ENCODE data around the gene DHX16.

Gene DHX16

GRCh38 chr6:30685157-30686008 lies 12.6 kb upstream of the DHX16 start:
- Histone ChIP-seq H3K4me1 (ENCODE audit: control insufficient read depth in 1 of 2, insufficient read depth in 2 of 2, low read length in 2 of 2) (peaks cover 38 to 50% of the 10 kb centered on the region in 2 experiments), H2BK12ac (ENCODE audit: low read length) (peak overlapping the region; percentile 33), H3K27me3 (ENCODE audit: insufficient read depth, low read length) (no peaks in the 10 kb centered on the region), H3K4me3 (ENCODE audit: low read depth, low read length) (peak overlapping the region; percentile 76), H2BK5ac (ENCODE audit: low read depth, low read length, poor library complexity) (peak overlapping the region; percentile 42), H3K4me2 (ENCODE audit: low read length) (peak overlapping the region; percentile 72), H2BK120ac (ENCODE audit: insufficient read depth, low read length, poor library complexity) (peak overlapping the region; percentile 39), H3K23ac (ENCODE audit: low read length) (no peak overlapping the region), H3K79me2 (ENCODE audit: control insufficient read depth, insufficient read depth, low read length, poor library complexity) (peaks cover 40% of the 10 kb centered on the region), H3K9me3 (ENCODE audit: insufficient read depth, low read depth, low read length) (peaks cover 1% of the 10 kb centered on the region), H3K36me3 (ENCODE audit: control insufficient read depth in 1 of 2, insufficient read depth in 2 of 2, low read length in 2 of 2) (peaks cover 11 to 17% of the 10 kb centered on the region in 2 experiments), H4K12ac (ENCODE audit: low read depth, low read length) (peak overlapping the region; percentile 43), H3K79me1 (ENCODE audit: low read length) (peaks cover 31% of the 10 kb centered on the region), H2AFZ (ENCODE audit: insufficient read depth, low read length, poor library complexity) (peak overlapping the region; percentile 18), H3K27ac (ENCODE audit: low read depth, low read length) (peak overlapping the region; percentile 35), H4K8ac (ENCODE audit: low read depth, low read length) (peak overlapping the region; percentile 58), H3K18ac (ENCODE audit: low read length) (peak overlapping the region; percentile 26), H3K4ac (ENCODE audit: low read depth, low read length) (peak overlapping the region; percentile 40), H3K14ac (ENCODE audit: low read length) (peak overlapping the region; percentile 86), H2AK5ac (ENCODE audit: low read length) (peak overlapping the region; percentile 30), H4K91ac (ENCODE audit: low read depth, low read length) (peak overlapping the region; percentile 95), H3K9ac (ENCODE audit: low read length) (no peak overlapping the region)
- WGBS (ENCODE audit: extremely low coverage, insufficient coverage, insufficient read length): no CpG with 5 or more reads among the region's 29 CpGs
- DNase-seq: no peak

- Histone ChIP-seq H3K4me1 (ENCODE audit: control insufficient read depth in 1 of 2, insufficient read depth in 2 of 2, low read length in 2 of 2) (peaks cover 37 to 44% of the 10 kb centered on the region in 2 experiments), H2AK5ac (ENCODE audit: low read length) (no peak overlapping the region), H2BK12ac (ENCODE audit: low read length) (peak overlapping the region; percentile 33), H4K12ac (ENCODE audit: low read depth, low read length) (peak overlapping the region; percentile 43), H3K36me3 (ENCODE audit: control insufficient read depth in 1 of 2, insufficient read depth in 2 of 2, low read length in 2 of 2) (peaks cover 11 to 25% of the 10 kb centered on the region in 2 experiments), H3K18ac (ENCODE audit: low read length) (peak overlapping the region; percentile 58), H3K23ac (ENCODE audit: low read length) (no peak overlapping the region), H4K8ac (ENCODE audit: low read depth, low read length) (peak overlapping the region; percentile 50), H3K4me2 (ENCODE audit: low read length) (peak overlapping the region; percentile 77), H3K27me3 (ENCODE audit: insufficient read depth, low read length) (no peaks in the 10 kb centered on the region), H3K4ac (ENCODE audit: low read depth, low read length) (peak overlapping the region; percentile 82), H3K4me3 (ENCODE audit: low read depth, low read length) (peak overlapping the region; percentile 32), H3K9me3 (ENCODE audit: insufficient read depth, low read depth, low read length) (peaks cover 1% of the 10 kb centered on the region), H3K79me1 (ENCODE audit: low read length) (peaks cover 31% of the 10 kb centered on the region), H4K91ac (ENCODE audit: low read depth, low read length) (peak overlapping the region; percentile 60), H2AFZ (ENCODE audit: insufficient read depth, low read length, poor library complexity) (no peak overlapping the region), H3K14ac (ENCODE audit: low read length) (peak overlapping the region; percentile 48), H3K79me2 (ENCODE audit: control insufficient read depth, insufficient read depth, low read length, poor library complexity) (peaks cover 40% of the 10 kb centered on the region), H3K27ac (ENCODE audit: low read depth, low read length) (peak overlapping the region; percentile 35), H2BK120ac (ENCODE audit: insufficient read depth, low read length, poor library complexity) (peak overlapping the region; percentile 39), H2BK5ac (ENCODE audit: low read depth, low read length, poor library complexity) (peak overlapping the region; percentile 59), H3K9ac (ENCODE audit: low read length) (peak overlapping the region; percentile 16)
- WGBS (ENCODE audit: extremely low coverage, insufficient coverage, insufficient read length): no CpG with 5 or more reads among the region's 21 CpGs
- DNase-seq: no peak
Measured at GRCh38 chr6:30684386-30685156, 11.8 kb upstream of the DHX16 start.

DNA sequence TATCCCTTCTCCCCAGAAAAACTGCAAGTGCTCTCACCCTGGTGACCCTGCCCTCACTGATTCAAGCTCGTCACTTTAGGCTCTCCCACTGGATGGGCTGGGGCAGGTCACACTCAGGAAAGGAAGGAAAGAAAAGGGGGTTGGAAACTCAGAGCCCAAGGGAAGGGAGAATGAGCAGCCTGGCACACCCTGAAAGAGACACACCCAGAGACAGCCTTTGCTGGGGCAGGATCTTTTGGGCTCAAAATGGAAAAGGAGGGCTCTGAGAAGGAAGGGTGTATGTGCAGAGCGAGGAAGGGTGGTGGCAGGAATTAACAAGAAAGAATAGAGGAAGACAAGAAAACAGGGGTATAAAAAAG lies 11.2 kb upstream of the DHX16 start:
- peaks cover 11 to 25% of the 10 kb centered on the region in 2 experiments for H3K36me3 ChIP-seq (ENCODE audit: control insufficient read depth in 1 of 2, insufficient read depth in 2 of 2, low read length in 2 of 2)
- peak overlapping the region; percentile 82 for H3K4ac ChIP-seq (ENCODE audit: low read depth, low read length)
- peak overlapping the region; percentile 5 for H2BK5ac ChIP-seq (ENCODE audit: low read depth, low read length, poor library complexity)
- no peak overlapping the region for H4K8ac ChIP-seq (ENCODE audit: low read depth, low read length)
- peaks cover 31% of the 10 kb centered on the region for H3K79me1 ChIP-seq (ENCODE audit: low read length)
- no peak overlapping the region for H2AK5ac ChIP-seq (ENCODE audit: low read length)
- peak overlapping the region; percentile 50 for H3K14ac ChIP-seq (ENCODE audit: low read length)
- no peak overlapping the region for H4K91ac ChIP-seq (ENCODE audit: low read depth, low read length)
- H3K27ac ChIP-seq (ENCODE audit: low read depth, low read length): peak overlapping the region; percentile 81
- peaks cover 40% of the 10 kb centered on the region for H3K79me2 ChIP-seq (ENCODE audit: control insufficient read depth, insufficient read depth, low read length, poor library complexity)
- no peak overlapping the region for H2BK120ac ChIP-seq (ENCODE audit: insufficient read depth, low read length, poor library complexity)
- H3K9ac ChIP-seq (ENCODE audit: low read length): peak overlapping the region; percentile 14
- no peak overlapping the region for H3K23ac ChIP-seq (ENCODE audit: low read length)
- H3K4me2 ChIP-seq (ENCODE audit: low read length): peak overlapping the region; percentile 77
- H2AFZ ChIP-seq (ENCODE audit: insufficient read depth, low read length, poor library complexity): no peak overlapping the region
- DNase-seq: no peak
- no peaks in the 10 kb centered on the region for H3K27me3 ChIP-seq (ENCODE audit: insufficient read depth, low read length)
- H3K4me3 ChIP-seq (ENCODE audit: low read depth, low read length): peak overlapping the region; percentile 60
- H3K9me3 ChIP-seq (ENCODE audit: insufficient read depth, low read depth, low read length): peaks cover 1% of the 10 kb centered on the region
- peaks cover 37 to 44% of the 10 kb centered on the region in 2 experiments for H3K4me1 ChIP-seq (ENCODE audit: control insufficient read depth in 1 of 2, insufficient read depth in 2 of 2, low read length in 2 of 2)
- no peak overlapping the region for H4K12ac ChIP-seq (ENCODE audit: low read depth, low read length)
- H2BK12ac ChIP-seq (ENCODE audit: low read length): no peak overlapping the region
- H3K18ac ChIP-seq (ENCODE audit: low read length): no peak overlapping the region
- no CpG with 5 or more reads among the region's 2 CpGs for WGBS (ENCODE audit: extremely low coverage, insufficient coverage, insufficient read length)

DNA sequence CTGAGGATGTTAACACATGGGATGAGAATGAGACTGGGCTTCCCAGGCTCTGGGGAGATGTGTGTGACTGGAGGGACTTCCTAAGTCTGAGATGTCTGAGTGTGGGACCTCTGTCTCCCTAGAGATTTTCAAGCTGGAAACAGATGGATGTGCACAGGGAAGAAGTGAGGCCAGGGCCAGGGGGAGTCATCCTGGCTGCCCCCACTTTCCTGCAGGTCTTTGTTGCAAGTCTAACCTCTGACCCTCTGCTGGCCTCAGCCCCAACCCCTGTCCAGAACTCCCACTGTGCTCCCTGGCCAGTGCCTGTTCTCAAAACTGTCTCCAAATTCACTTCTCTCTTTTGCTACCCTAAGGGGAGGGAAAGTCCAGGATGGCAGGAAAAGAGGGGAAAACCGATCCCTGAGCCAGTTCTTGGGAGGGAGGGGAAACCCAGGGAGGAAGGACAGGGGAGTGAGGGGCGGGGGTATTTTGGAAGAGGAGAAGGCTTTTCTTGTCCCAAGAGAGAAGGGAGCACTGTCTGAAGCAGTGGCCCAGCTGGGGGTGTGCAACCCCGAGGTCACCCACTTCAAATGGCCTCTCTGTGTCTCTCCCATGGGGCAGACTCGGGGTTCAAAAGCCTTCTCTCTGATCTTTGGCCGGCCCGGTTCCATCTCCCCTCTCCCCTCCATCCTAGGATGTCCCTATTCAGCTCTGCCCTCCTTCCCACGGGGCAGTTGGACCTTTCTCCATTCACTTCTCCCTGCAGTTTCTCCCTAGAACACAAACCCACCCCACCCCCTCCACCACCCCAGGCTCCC lies 10.6 kb upstream of the DHX16 start:
- Histone ChIP-seq H2AFZ (ENCODE audit: insufficient read depth, low read length, poor library complexity) (no peak overlapping the region), H3K27me3 (ENCODE audit: insufficient read depth, low read length) (no peaks in the 10 kb centered on the region), H2BK120ac (ENCODE audit: insufficient read depth, low read length, poor library complexity) (peak overlapping the region; percentile 10), H4K8ac (ENCODE audit: low read depth, low read length) (peak overlapping the region; percentile 74), H3K9ac (ENCODE audit: low read length) (peak overlapping the region; percentile 67), H3K4me1 (ENCODE audit: control insufficient read depth in 1 of 2, insufficient read depth in 2 of 2, low read length in 2 of 2) (peaks cover 37 to 44% of the 10 kb centered on the region in 2 experiments), H4K12ac (ENCODE audit: low read depth, low read length) (no peak overlapping the region), H3K18ac (ENCODE audit: low read length) (peak overlapping the region; percentile 34), H3K23ac (ENCODE audit: low read length) (no peak overlapping the region), H3K4ac (ENCODE audit: low read depth, low read length) (peak overlapping the region; percentile 68), H3K36me3 (ENCODE audit: control insufficient read depth in 1 of 2, insufficient read depth in 2 of 2, low read length in 2 of 2) (peaks cover 16 to 28% of the 10 kb centered on the region in 2 experiments), H2AK5ac (ENCODE audit: low read length) (no peak overlapping the region), H4K91ac (ENCODE audit: low read depth, low read length) (peak overlapping the region; percentile 7), H2BK12ac (ENCODE audit: low read length) (no peak overlapping the region), H3K9me3 (ENCODE audit: insufficient read depth, low read depth, low read length) (peaks cover 1% of the 10 kb centered on the region), H2BK5ac (ENCODE audit: low read depth, low read length, poor library complexity) (peak overlapping the region; percentile 58), H3K79me1 (ENCODE audit: low read length) (peaks cover 31% of the 10 kb centered on the region), H3K27ac (ENCODE audit: low read depth, low read length) (peak overlapping the region; percentile 81), H3K4me3 (ENCODE audit: low read depth, low read length) (peak overlapping the region; percentile 60), H3K79me2 (ENCODE audit: control insufficient read depth, insufficient read depth, low read length, poor library complexity) (peaks cover 40% of the 10 kb centered on the region), H3K14ac (ENCODE audit: low read length) (peak overlapping the region; percentile 71), H3K4me2 (ENCODE audit: low read length) (peak overlapping the region; percentile 77)
- DNase-seq: no peak
- no CpG with 5 or more reads among the region's 7 CpGs for WGBS (ENCODE audit: extremely low coverage, insufficient coverage, insufficient read length)

Measured in trophoblast cell (in vitro differentiated cells and primary cell).